CD4-positive, CD25-positive, alpha-beta regulatory T cell (primary cell): Measurements from ENCODE around the gene TMEM14C. TPM values are rescaled to one million over a fixed set of nuclear protein-coding genes. Genes with fewer than 3 reads are reported as not detected.
"Not testable (repeated sequence)": the region's sequence is repeated elsewhere in the genome, so short reads cannot be mapped to it uniquely, and the experiment has no call there.

Experiments used
- ATAC-seq, 2 donors: fragments of 150-1000 bp; cut with Tn5 transposase; one replicate each; pipeline ENCODE4 v1.10.0; 2021; ENCODE audit warnings: low read depth in 2 of 2, moderate number of reproducible peaks in 2 of 2, moderate library complexity in 1 of 2
- DNase-seq, 3 donors: peaks; one replicate each; pipeline versions ENCODE4 v3.0.0 to v3.0.0-alpha.2; 2012 to 2022; ENCODE audit warnings: mixed read lengths in 1 of 3
- H3K27ac ChIP-seq: one replicate; pipeline ENCODE4 v1.7.0; 2013; ENCODE audit warnings: mild to moderate bottlenecking, low read length; ENCODE audit not compliant: insufficient read depth, poor library complexity, severe bottlenecking
- H3K27me3 ChIP-seq: one replicate; pipeline ENCODE4 v1.7.0; 2013; ENCODE audit warnings: low read length; ENCODE audit not compliant: control insufficient read depth, insufficient read depth
- H3K36me3 ChIP-seq: one replicate; pipeline ENCODE4 v1.7.0; 2013; ENCODE audit warnings: mild to moderate bottlenecking, low read length, moderate library complexity; ENCODE audit not compliant: control insufficient read depth, insufficient read depth
- H3K4me1 ChIP-seq: 2 replicates; pipeline ENCODE4 v1.7.0; 2013; ENCODE audit warnings: mild to moderate bottlenecking, low read length; ENCODE audit not compliant: insufficient read depth, control insufficient read depth, poor library complexity, severe bottlenecking
- H3K4me3 ChIP-seq: one replicate; pipeline ENCODE4 v1.7.0; 2013; ENCODE audit warnings: low read depth, mild to moderate bottlenecking, low read length, moderate library complexity
- H3K9me3 ChIP-seq, 2 experiments: 1 replicate in 1 of 2; 2 replicates in 1 of 2; pipeline ENCODE4 v1.7.0; 2013; ENCODE audit warnings: low read length in 2 of 2, mild to moderate bottlenecking in 1 of 2, moderate library complexity in 1 of 2; ENCODE audit not compliant: control insufficient read depth in 2 of 2
- H3K27ac Mint-ChIP-seq, 3 donors: one replicate each; pipeline ENCODE4 v1.8.0; 2020 to 2022; ENCODE audit warnings: mild to moderate bottlenecking in 3 of 3, mixed read lengths in 3 of 3, moderate library complexity in 2 of 3
- H3K27me3 Mint-ChIP-seq: one replicate; pipeline ENCODE4 v1.8.0; 2022; ENCODE audit warnings: mild to moderate bottlenecking, mixed read lengths
- H3K36me3 Mint-ChIP-seq: one replicate; pipeline ENCODE4 v1.8.0; 2020; ENCODE audit warnings: mixed read lengths
- H3K4me1 Mint-ChIP-seq, 4 donors: one replicate each; pipeline ENCODE4 v1.8.0; 2020 to 2022; ENCODE audit warnings: mixed read lengths in 4 of 4, mild to moderate bottlenecking in 1 of 4
- H3K4me3 Mint-ChIP-seq, 4 donors: one replicate each; pipeline ENCODE4 v1.8.0; 2020 to 2022; ENCODE audit warnings: mild to moderate bottlenecking in 4 of 4, mixed read lengths in 4 of 4, moderate library complexity in 3 of 4
- H3K9me3 Mint-ChIP-seq, 7 donors: one replicate each; pipeline ENCODE4 v1.8.0; 2020 to 2022; ENCODE audit warnings: mixed read lengths in 7 of 7, mild to moderate bottlenecking in 3 of 7, moderate library complexity in 2 of 7
- polyA plus RNA-seq, 4 donors: library from polyadenylated mRNA; unstranded; fragments of 300-500 nt; fragmentation: Illumina TruSeq; gene quantifications; one replicate each; pipeline ENCODE4 v1.2.3, GENCODE V29; 2021
- total RNA-seq: library from RNA; stranded (reverse); gene quantifications from one replicate; pipeline ENCODE4 v1.2.3, GENCODE V29; 2022

Gene TMEM14C
- total and polyA plus RNA-seq, 5 donors from 2014 or later, result 15.7 to 172 (median 84.9) TPM

- no peaks in the 10 kb centered on the region for H3K9me3 ChIP-seq
- no peak for DNase-seq
- H3K4me1 ChIP-seq, result no peaks in the 10 kb centered on the region
- no peak overlapping the region for H3K4me3 Mint-ChIP-seq
- H3K27me3 ChIP-seq, result no peaks in the 10 kb centered on the region
- ATAC-seq, result no peak
- peaks cover 0 to 4% (median 0%) of the 10 kb centered on the region in 7 donors for H3K9me3 Mint-ChIP-seq
- peaks cover 3% of the 10 kb centered on the region for H3K36me3 Mint-ChIP-seq
- peaks cover 10% of the 10 kb centered on the region for H3K36me3 ChIP-seq
- no peaks in the 10 kb centered on the region for H3K27me3 Mint-ChIP-seq
- peaks cover 0 to 7% (median 0%) of the 10 kb centered on the region in 4 donors for H3K4me1 Mint-ChIP-seq
- no peak overlapping the region for H3K27ac ChIP-seq
- peak overlapping the region in 1 of 3 donors; percentile 20 for H3K27ac Mint-ChIP-seq
- no peak overlapping the region for H3K4me3 ChIP-seq
Measured at GRCh38 chr6:10713962-10714361, 8.9 kb upstream of the TMEM14C start.

GRCh38 chr6:10719296-10719963 lies 3.4 kb upstream of the TMEM14C start:
- Histone ChIP-seq H3K4me3 (peak overlapping the region; percentile 32), H3K4me1 (peaks cover 27% of the 10 kb centered on the region), H3K36me3 (no peaks in the 10 kb centered on the region), H3K27ac (peak overlapping the region; percentile 74), H3K9me3 (no peaks in the 10 kb centered on the region), H3K27me3 (no peaks in the 10 kb centered on the region)
- Mint-ChIP-seq H3K27ac (peak overlapping the region in 2 of 3 donors; percentile 69 to 88), H3K4me3 (peak overlapping the region; percentile 84 to 93 (median 88)), H3K4me1 (peaks cover 11 to 45% (median 31%) of the 10 kb centered on the region in 4 donors), H3K9me3 (peaks cover 0 to 9% (median 0%) of the 10 kb centered on the region in 7 donors), H3K36me3 (no peaks in the 10 kb centered on the region), H3K27me3 (no peaks in the 10 kb centered on the region)
- ATAC-seq (no peak), DNase-seq (peak; percentile 24 to 73 (median 39))

GRCh38 chr6:10719964-10720264 lies 3.0 kb upstream of the TMEM14C start:
- peak overlapping the region; percentile 32 for H3K4me3 ChIP-seq
- no peaks in the 10 kb centered on the region for H3K9me3 ChIP-seq
- Mint-ChIP-seq H3K4me1 (peaks cover 11 to 50% (median 34%) of the 10 kb centered on the region in 4 donors), H3K9me3 (peaks cover 0 to 9% (median 0%) of the 10 kb centered on the region in 7 donors), H3K27me3 (no peaks in the 10 kb centered on the region), H3K36me3 (no peaks in the 10 kb centered on the region), H3K27ac (peak overlapping the region in 2 of 3 donors; percentile 69 to 88), H3K4me3 (peak overlapping the region; percentile 84 to 95 (median 92))
- no peaks in the 10 kb centered on the region for H3K27me3 ChIP-seq
- H3K27ac ChIP-seq, result peak overlapping the region; percentile 74
- no peaks in the 10 kb centered on the region for H3K36me3 ChIP-seq
- DNase-seq (no peak), ATAC-seq (no peak)
- peaks cover 27% of the 10 kb centered on the region for H3K4me1 ChIP-seq

- Histone ChIP-seq H3K9me3 (no peaks in the 10 kb centered on the region), H3K36me3 (no peaks in the 10 kb centered on the region), H3K27ac (peak overlapping the region; percentile 74), H3K4me3 (peak overlapping the region; percentile 57), H3K4me1 (peaks cover 27% of the 10 kb centered on the region), H3K27me3 (no peaks in the 10 kb centered on the region)
- DNase-seq (peak; percentile 56 to 74 (median 72)), ATAC-seq (peak; percentile 52 to 54)
- peaks cover 12 to 55% (median 37%) of the 10 kb centered on the region in 4 donors for H3K4me1 Mint-ChIP-seq
- H3K36me3 Mint-ChIP-seq, result no peaks in the 10 kb centered on the region
- peak overlapping the region; percentile 79 to 94 (median 88) for H3K27ac Mint-ChIP-seq
- H3K9me3 Mint-ChIP-seq, result peaks cover 0 to 9% (median 0%) of the 10 kb centered on the region in 7 donors
- H3K27me3 Mint-ChIP-seq, result no peaks in the 10 kb centered on the region
- H3K4me3 Mint-ChIP-seq, result peak overlapping the region; percentile 93 to 99 (median 94)
Measured at GRCh38 chr6:10720265-10720959, 2.5 kb upstream of the TMEM14C start.

- Mint-ChIP-seq H3K4me3 (peak overlapping the region; percentile 93 to 99 (median 94)), H3K27ac (peak overlapping the region; percentile 79 to 94 (median 93)), H3K4me1 (peaks cover 14 to 59% (median 42%) of the 10 kb centered on the region in 4 donors)
- peaks cover 27% of the 10 kb centered on the region for H3K4me1 ChIP-seq
- H3K27me3 ChIP-seq, H3K36me3 Mint-ChIP-seq, H3K9me3 Mint-ChIP-seq, DNase-seq, H3K27me3 Mint-ChIP-seq, ATAC-seq, H3K36me3 ChIP-seq, H3K9me3 ChIP-seq: not testable (repeated sequence)
- H3K27ac ChIP-seq, result peak overlapping the region; percentile 74
- peak overlapping the region; percentile 57 for H3K4me3 ChIP-seq
Measured at GRCh38 chr6:10720960-10721849, 1.7 kb upstream of the TMEM14C start.

GRCh38 chr6:10721850-10722569 lies 860 bp upstream of the TMEM14C start:
- peaks cover 0 to 9% (median 0%) of the 10 kb centered on the region in 7 donors for H3K9me3 Mint-ChIP-seq
- no peaks in the 10 kb centered on the region for H3K27me3 Mint-ChIP-seq
- H3K36me3 ChIP-seq, result peaks cover 5% of the 10 kb centered on the region
- H3K36me3 Mint-ChIP-seq, result no peaks in the 10 kb centered on the region
- H3K4me3 ChIP-seq, result peak overlapping the region; percentile 83
- DNase-seq (peak in 1 of 3 donors; percentile 4), ATAC-seq (no peak)
- H3K9me3 ChIP-seq, result no peaks in the 10 kb centered on the region
- H3K4me3 Mint-ChIP-seq, result peak overlapping the region; percentile 93 to 99 (median 94)
- no peaks in the 10 kb centered on the region for H3K27me3 ChIP-seq
- H3K4me1 ChIP-seq, result peaks cover 27% of the 10 kb centered on the region
- peak overlapping the region; percentile 76 for H3K27ac ChIP-seq
- peaks cover 14 to 60% (median 43%) of the 10 kb centered on the region in 4 donors for H3K4me1 Mint-ChIP-seq
- peak overlapping the region; percentile 93 to 99 (median 94) for H3K27ac Mint-ChIP-seq

- H3K9me3 Mint-ChIP-seq, result peaks cover 0 to 9% (median 2%) of the 10 kb centered on the region in 7 donors
- Histone ChIP-seq H3K4me3 (peak overlapping the region; percentile 83), H3K4me1 (peaks cover 27% of the 10 kb centered on the region), H3K9me3 (no peaks in the 10 kb centered on the region), H3K27me3 (no peaks in the 10 kb centered on the region), H3K36me3 (peaks cover 5% of the 10 kb centered on the region), H3K27ac (peak overlapping the region; percentile 76)
- H3K27ac Mint-ChIP-seq, result peak overlapping the region; percentile 93 to 99 (median 94)
- DNase-seq (peak in 1 of 3 donors; percentile 2), ATAC-seq (no peak)
- peaks cover 14 to 62% (median 44%) of the 10 kb centered on the region in 4 donors for H3K4me1 Mint-ChIP-seq
- H3K36me3 Mint-ChIP-seq, result no peaks in the 10 kb centered on the region
- H3K4me3 Mint-ChIP-seq, result peak overlapping the region; percentile 93 to 99 (median 94)
- H3K27me3 Mint-ChIP-seq, result no peaks in the 10 kb centered on the region
Measured at GRCh38 chr6:10722570-10722819, 375 bp upstream of the TMEM14C start.
